ENCODE results near the gene MCEE. TPM values are rescaled to one million over a fixed set of nuclear protein-coding genes. Genes with fewer than 3 reads are reported as not detected.

Gene MCEE
- total and polyA plus RNA-seq, 2 donors (not counting 3 experiments of a cell fraction or from before 2014, with no cell fraction given), result 4.0 to 9.9 TPM

DNA sequence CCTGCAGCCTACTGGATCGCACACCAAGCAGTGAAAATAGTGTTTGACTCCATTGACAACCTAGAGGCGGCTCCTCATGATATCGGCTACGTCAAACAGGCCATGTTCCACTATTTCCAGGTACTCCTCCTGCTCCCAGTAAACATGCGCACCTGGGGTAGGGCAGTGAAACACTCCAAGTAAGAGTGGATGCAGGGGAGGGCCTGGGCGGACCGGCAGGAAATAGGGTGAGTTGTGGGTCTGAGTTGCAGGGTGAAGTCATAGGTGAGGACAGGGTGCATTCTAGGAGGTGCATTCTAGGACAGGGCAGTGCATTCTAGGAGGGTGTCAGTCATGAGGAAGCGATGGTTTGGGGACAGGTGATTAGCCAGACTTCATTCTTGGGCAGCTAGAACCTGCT lies 56.6 kb downstream of the MCEE start:
- DNase-seq (ENCODE audit: low read depth, low spot score) (no peak), FAIRE-seq (no peak)
- H2AFZ ChIP-seq (ENCODE audit: low read depth, low read length), result no peak overlapping the region
- POLR2A ChIA-PET, result no interaction called here
- BruUV-seq (replicated peaks), result no TSS peak
- peaks cover 22% of the 10 kb centered on the region for H3K4me1 ChIP-seq (ENCODE audit: control insufficient read depth, extremely low read depth, insufficient read depth, low read length)
- no peaks in the 10 kb centered on the region for H4K20me1 ChIP-seq (replicated peaks; ENCODE audit: control insufficient read depth, extremely low read depth, insufficient read depth, low read length)
- no peaks in the 10 kb centered on the region for H3K9me3 ChIP-seq (replicated peaks; ENCODE audit: control insufficient read depth, insufficient read depth, low read length)
- intact Hi-C loops (cut with micrococcal nuclease) (no loop called here), dilution Hi-C loops (cut with MboI; ENCODE audit: extremely low pct_ligation_motif_present, low sequenced_read_pairs) (no loop called here)
- no peak overlapping the region for H3K9ac ChIP-seq (replicated peaks; ENCODE audit: extremely low read depth, insufficient read depth, low read length)
- H3K36me3 ChIP-seq (ENCODE audit: control insufficient read depth in 2 of 2, extremely low read depth in 1 of 2, insufficient read depth in 2 of 2, low read length in 2 of 2), result peaks cover 5 to 36% of the 10 kb centered on the region in 2 experiments
- no peak overlapping the region for H3K4me2 ChIP-seq (ENCODE audit: insufficient read depth, low read length)
- CTCF ChIA-PET, result no interaction called here
- H3K9me1 ChIP-seq (replicated peaks; ENCODE audit: control insufficient read depth, extremely low read depth, insufficient read depth, low read length), result no peaks in the 10 kb centered on the region
- no peaks in the 10 kb centered on the region for H3K27me3 ChIP-seq (ENCODE audit: control insufficient read depth in 2 of 2, insufficient read depth in 2 of 2, low read length in 2 of 2)
- no peak overlapping the region for H3K4me3 ChIP-seq (replicated peaks in 1 of 3; ENCODE audit: insufficient read depth in 1 of 3, low read depth in 1 of 3, low read length in 3 of 3)
- peaks cover 27% of the 10 kb centered on the region for H3K79me2 ChIP-seq (ENCODE audit: control insufficient read depth, insufficient read depth, low read length)
- no peak for TF ChIP-seq POLR2AphosphoS5 (IDR thresholded peaks at IDR 0.05; ENCODE audit: insufficient read depth, low read depth, low read length)
- H3K27ac ChIP-seq (ENCODE audit: insufficient read depth, low read depth, low read length), result no peak overlapping the region

DNA sequence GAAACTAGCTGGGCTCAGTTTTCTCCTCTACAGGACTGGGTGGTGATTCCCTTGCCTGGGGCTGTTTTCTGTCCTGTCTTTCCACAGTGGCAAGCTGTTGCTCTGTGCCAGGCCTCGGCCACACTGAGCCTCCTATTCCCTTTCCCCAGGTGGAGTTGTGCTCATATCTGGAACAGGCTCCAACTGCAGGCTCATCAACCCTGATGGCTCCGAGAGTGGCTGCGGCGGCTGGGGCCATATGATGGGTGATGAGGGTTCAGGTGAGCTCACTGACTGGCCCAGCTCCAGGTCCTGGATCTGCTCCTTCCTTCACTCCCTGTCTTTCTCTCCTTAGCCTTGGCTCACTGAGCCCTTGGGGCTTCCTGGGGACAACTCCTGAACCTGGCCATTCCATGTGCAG lies 57.5 kb downstream of the MCEE start:
- ChIA-PET CTCF (interaction anchor here (1.4 kb wide), 1 partner anchor 28 kb away, joined by 3 read pairs; no protein-coding TSS in a partner anchor), POLR2A (no interaction called here)
- peaks cover 27% of the 10 kb centered on the region for H3K79me2 ChIP-seq (ENCODE audit: control insufficient read depth, insufficient read depth, low read length)
- no peaks in the 10 kb centered on the region for H4K20me1 ChIP-seq (replicated peaks; ENCODE audit: control insufficient read depth, extremely low read depth, insufficient read depth, low read length)
- H3K27me3 ChIP-seq (ENCODE audit: control insufficient read depth in 2 of 2, insufficient read depth in 2 of 2, low read length in 2 of 2), result no peaks in the 10 kb centered on the region
- BruUV-seq (replicated peaks), result no TSS peak
- H3K4me3 ChIP-seq (replicated peaks in 1 of 3; ENCODE audit: insufficient read depth in 1 of 3, low read depth in 1 of 3, low read length in 3 of 3), result no peak overlapping the region
- FAIRE-seq, result no peak
- H3K9ac ChIP-seq (replicated peaks; ENCODE audit: extremely low read depth, insufficient read depth, low read length), result no peak overlapping the region
- no peaks in the 10 kb centered on the region for H3K9me3 ChIP-seq (replicated peaks; ENCODE audit: control insufficient read depth, insufficient read depth, low read length)
- dilution Hi-C loops (cut with MboI; ENCODE audit: extremely low pct_ligation_motif_present, low sequenced_read_pairs) (no loop called here), intact Hi-C loops (cut with micrococcal nuclease) (no loop called here)
- no peaks in the 10 kb centered on the region for H3K9me1 ChIP-seq (replicated peaks; ENCODE audit: control insufficient read depth, extremely low read depth, insufficient read depth, low read length)
- H3K36me3 ChIP-seq (ENCODE audit: control insufficient read depth in 2 of 2, extremely low read depth in 1 of 2, insufficient read depth in 2 of 2, low read length in 2 of 2), result peaks cover 5 to 30% of the 10 kb centered on the region in 2 experiments
- no peak overlapping the region for H2AFZ ChIP-seq (ENCODE audit: low read depth, low read length)
- peaks cover 26% of the 10 kb centered on the region for H3K4me1 ChIP-seq (ENCODE audit: control insufficient read depth, extremely low read depth, insufficient read depth, low read length)
- H3K4me2 ChIP-seq (ENCODE audit: insufficient read depth, low read length), result no peak overlapping the region
- H3K27ac ChIP-seq (ENCODE audit: insufficient read depth, low read depth, low read length), result no peak overlapping the region
- no peak for DNase-seq (ENCODE audit: low read depth, low spot score)
- TF ChIP-seq EZH2 (IDR thresholded peaks at IDR 0.05; ENCODE audit: borderline replicate concordance, low read depth, low read length, severe bottlenecking) (no peak), POLR2A (IDR thresholded peaks at IDR 0.05; ENCODE audit: low read depth, low read length) (peak; percentile 19)
- TF ChIP-seq, protein P1, sequence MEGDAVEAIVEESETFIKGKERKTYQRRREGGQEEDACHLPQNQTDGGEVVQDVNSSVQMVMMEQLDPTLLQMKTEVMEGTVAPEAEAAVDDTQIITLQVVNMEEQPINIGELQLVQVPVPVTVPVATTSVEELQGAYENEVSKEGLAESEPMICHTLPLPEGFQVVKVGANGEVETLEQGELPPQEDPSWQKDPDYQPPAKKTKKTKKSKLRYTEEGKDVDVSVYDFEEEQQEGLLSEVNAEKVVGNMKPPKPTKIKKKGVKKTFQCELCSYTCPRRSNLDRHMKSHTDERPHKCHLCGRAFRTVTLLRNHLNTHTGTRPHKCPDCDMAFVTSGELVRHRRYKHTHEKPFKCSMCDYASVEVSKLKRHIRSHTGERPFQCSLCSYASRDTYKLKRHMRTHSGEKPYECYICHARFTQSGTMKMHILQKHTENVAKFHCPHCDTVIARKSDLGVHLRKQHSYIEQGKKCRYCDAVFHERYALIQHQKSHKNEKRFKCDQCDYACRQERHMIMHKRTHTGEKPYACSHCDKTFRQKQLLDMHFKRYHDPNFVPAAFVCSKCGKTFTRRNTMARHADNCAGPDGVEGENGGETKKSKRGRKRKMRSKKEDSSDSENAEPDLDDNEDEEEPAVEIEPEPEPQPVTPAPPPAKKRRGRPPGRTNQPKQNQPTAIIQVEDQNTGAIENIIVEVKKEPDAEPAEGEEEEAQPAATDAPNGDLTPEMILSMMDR (IDR thresholded peaks at IDR 0.05; ENCODE audit: extremely low read depth in 1 of 2, insufficient read depth in 1 of 2, low read depth in 1 of 2, low read length in 2 of 2), result no peak
